Measurements from ENCODE around the gene ATP5MK. TPM values are rescaled to one million over a fixed set of nuclear protein-coding genes. Genes with fewer than 3 reads are reported as not detected.

ATP5MK gene
- total and polyA plus RNA-seq, 2 of the 8 experiments (the other 6 are each of a cell fraction or from before 2014, with no cell fraction given): 280 to 312 TPM

GRCh38 chr10:103373544-103373943 is 22.7 kb downstream of the ATP5MK start:
- Histone ChIP-seq H3K4ac (replicated peaks; ENCODE audit: insufficient read length, low read depth, low read length) (no peak overlapping the region), H3K27me3 (replicated peaks in 1 of 4; ENCODE audit: control insufficient read depth in 3 of 4, extremely low read depth in 1 of 4, insufficient read depth in 3 of 4, low read length in 3 of 4) (no peaks in the 10 kb centered on the region)

More at GRCh38 chr10:103373544-103373943, 22.7 kb downstream of the ATP5MK start:
- no peak overlapping the region for H2BK12ac ChIP-seq (ENCODE audit: low read depth, low read length)
- H3K18ac ChIP-seq (ENCODE audit: extremely low read depth, low read length): no peak overlapping the region
- no peak overlapping the region for H3K23ac ChIP-seq (ENCODE audit: insufficient read length)
- no peak overlapping the region for H2BK5ac ChIP-seq (ENCODE audit: low read depth, low read length)
- no peaks in the 10 kb centered on the region for H3K9me3 ChIP-seq (ENCODE audit: insufficient read depth in 2 of 2, low read depth in 1 of 2, low read length in 1 of 2)
- no peak overlapping the region for H2AK5ac ChIP-seq (ENCODE audit: low read depth, low read length)
- no peak for TF ChIP-seq BRCA1 (IDR thresholded peaks at IDR 0.05; ENCODE audit: low read depth, low read length)
- FAIRE-seq: no peak
- H4K5ac ChIP-seq (ENCODE audit: insufficient read length, low read depth, low read length): no peak overlapping the region
- H2BK15ac ChIP-seq (ENCODE audit: low read length): no peak overlapping the region
- 93% methylated on average over 3 of the region's 3 CpGs; no CpG with 5 or more reads in 1 of the 2 experiments for WGBS, 2 experiments (ENCODE audit: extremely low coverage in 1 of 2, insufficient coverage in 1 of 2, insufficient read length in 1 of 2, insufficient replicate concordance in 2 of 2, low coverage in 1 of 2, low lambda C conversion rate in 2 of 2, missing lambda C conversion rate in 1 of 2)
- no peak overlapping the region for H4K91ac ChIP-seq (replicated peaks; ENCODE audit: insufficient read length, low read length)
- H2BK20ac ChIP-seq (ENCODE audit: low read length): no peak overlapping the region
- no peak overlapping the region for H3K4me3 ChIP-seq (ENCODE audit: extremely low read depth in 1 of 4, insufficient read depth in 2 of 4, low read depth in 3 of 4, low read length in 4 of 4)
- POLR2A ChIA-PET (ENCODE audit: partially characterized antibody): no interaction called here
- no peak overlapping the region for H3K4me2 ChIP-seq (ENCODE audit: insufficient read depth in 1 of 2, low read depth in 2 of 2, low read length in 2 of 2)
- no peaks in the 10 kb centered on the region; the same call in 1 of the 2 replicates for H3K79me1 ChIP-seq (ENCODE audit: low read depth, low read length)
- DNase-seq (ENCODE audit: low read depth in 1 of 2, low spot score in 2 of 2): no peak
- H3K56ac ChIP-seq (replicated peaks; ENCODE audit: insufficient read length, low read depth, low read length): no peak overlapping the region
- H4K20me1 ChIP-seq (replicated peaks in 1 of 2; ENCODE audit: control insufficient read depth in 1 of 2, insufficient read depth in 2 of 2, low read length in 2 of 2): peaks cover 0 to 1% of the 10 kb centered on the region in 2 experiments
- H2BK120ac ChIP-seq (replicated peaks; ENCODE audit: low read depth, low read length): no peak overlapping the region
- no peak overlapping the region for H3K9ac ChIP-seq (replicated peaks in 1 of 4; ENCODE audit: extremely low read depth in 1 of 4, low read depth in 3 of 4, low read length in 3 of 4)
- H3K14ac ChIP-seq (ENCODE audit: insufficient read length): no peak overlapping the region
- peaks cover 0 to 8% of the 10 kb centered on the region in 2 experiments; a peak in 1 of 4 replicates for H3K79me2 ChIP-seq (ENCODE audit: control insufficient read depth in 1 of 2, insufficient read depth in 2 of 2, low read length in 2 of 2)
- H2AFZ ChIP-seq (ENCODE audit: low read length): no peak overlapping the region
- no peak overlapping the region for H3K27ac ChIP-seq (ENCODE audit: low read depth, low read length)
- CTCF ChIA-PET (ENCODE audit: partially characterized antibody): interaction anchor here (0.6 to 1.5 kb wide), 4 partner anchors 15 to 866 kb away, joined by 3 to 5 read pairs (median 4); no protein-coding TSS in a partner anchor
- no peak overlapping the region for H4K8ac ChIP-seq (ENCODE audit: extremely low read depth, insufficient read depth, low read length)
- no peaks in the 10 kb centered on the region for H3K4me1 ChIP-seq (replicated peaks in 1 of 4; ENCODE audit: control insufficient read depth in 3 of 4, insufficient read depth in 4 of 4, low read length in 3 of 4)
- peaks cover 3 to 19% (median 7%) of the 10 kb centered on the region in 4 experiments; a peak in 4 of 8 replicates for H3K36me3 ChIP-seq (ENCODE audit: control insufficient read depth in 2 of 4, insufficient read depth in 4 of 4, low read length in 3 of 4)
- no peaks in the 10 kb centered on the region; the same call in 1 of the 2 replicates for H3K23me2 ChIP-seq (ENCODE audit: low read depth, low read length)

All from H1 (cell line).